CD14-positive monocyte (primary cell): ENCODE measurements around the gene ASS1. TPM values are rescaled to one million over a fixed set of nuclear protein-coding genes. Genes with fewer than 3 reads are reported as not detected.

Source experiments
- DNase-seq, 3 donors: peaks; one replicate each; pipeline ENCODE4 v3.0.0-alpha.2; 2011 to 2022
- H2AFZ ChIP-seq: 2 replicates; pipeline ENCODE4 v1.6.0; 2012; ENCODE audit warnings: mild to moderate bottlenecking, low read depth, low read length, inconsistent platforms; ENCODE audit not compliant: insufficient read depth, poor library complexity, severe bottlenecking
- H3K27ac ChIP-seq, 2 donors: 1 replicate in 1 of 2; 2 replicates in 1 of 2; pipeline ENCODE4 v1.5.1; 2012 to 2013; ENCODE audit warnings: low read length in 2 of 2, control low read depth in 1 of 2, inconsistent platforms in 1 of 2, low read depth in 1 of 2, mild to moderate bottlenecking in 1 of 2
- H3K27me3 ChIP-seq, 2 donors: one replicate each; pipeline versions ENCODE4 v1.6.0 to v1.6.1; 2011 to 2013; ENCODE audit warnings: low read length in 2 of 2; ENCODE audit not compliant: control insufficient read depth in 2 of 2, insufficient read depth in 2 of 2
- H3K36me3 ChIP-seq, 2 donors: replicated peaks in 1 of 2; 1 replicate in 1 of 2; 2 replicates in 1 of 2; pipeline versions ENCODE4 v1.5.1 to v1.6.1; 2012 to 2013; ENCODE audit warnings: low read length in 2 of 2, control low read depth in 1 of 2, inconsistent platforms in 1 of 2, mild to moderate bottlenecking in 1 of 2; ENCODE audit not compliant: insufficient read depth in 2 of 2, control insufficient read depth in 1 of 2
- H3K4me1 ChIP-seq, 2 donors: 1 replicate in 1 of 2; 2 replicates in 1 of 2; pipeline versions ENCODE4 v1.5.1 to v1.6.1; 2012 to 2013; ENCODE audit warnings: low read length in 2 of 2, control low read depth in 1 of 2, inconsistent platforms in 1 of 2, mild to moderate bottlenecking in 1 of 2, moderate library complexity in 1 of 2; ENCODE audit not compliant: insufficient read depth in 2 of 2, control insufficient read depth in 1 of 2
- H3K4me2 ChIP-seq: replicated peaks from 2 replicates; pipeline ENCODE3; 2012; ENCODE audit warnings: low read length, moderate library complexity, mild to moderate bottlenecking; ENCODE audit not compliant: poor library complexity, severe bottlenecking; ENCODE audit errors: extremely low read depth
- H3K4me3 ChIP-seq, 3 experiments: fragments of 200-600 bp in 1 of 3; sonication (generic) in 1 of 3; replicated peaks in 1 of 3; 1 replicate in 2 of 3; 2 replicates in 1 of 3; pipeline ENCODE4 v1.5.1; 2011 to 2013; ENCODE audit warnings: low read length in 3 of 3, mild to moderate bottlenecking in 3 of 3, control low read depth in 2 of 3, low read depth in 2 of 3, inconsistent platforms in 1 of 3, moderate library complexity in 1 of 3
- H3K79me2 ChIP-seq: 2 replicates; pipeline ENCODE4 v1.6.0; 2012; ENCODE audit warnings: mild to moderate bottlenecking, control low read depth, inconsistent platforms, low read length, moderate library complexity; ENCODE audit not compliant: insufficient read depth
- H3K9ac ChIP-seq: 2 replicates; pipeline ENCODE4 v1.6.0; 2017; ENCODE audit warnings: low read length, mild to moderate bottlenecking; ENCODE audit not compliant: insufficient read depth, poor library complexity, severe bottlenecking
- H3K9me3 ChIP-seq, 2 donors: replicated peaks in 1 of 2; 1 replicate in 1 of 2; 2 replicates in 1 of 2; pipeline versions ENCODE4 v1.5.1 to v1.6.1; 2012 to 2013; ENCODE audit warnings: low read length in 2 of 2, control low read depth in 1 of 2; ENCODE audit not compliant: control insufficient read depth in 1 of 2, insufficient read depth in 1 of 2
- H4K20me1 ChIP-seq: 2 replicates; pipeline ENCODE4 v1.6.0; 2012; ENCODE audit warnings: mild to moderate bottlenecking, low read length, control low read depth, moderate library complexity; ENCODE audit not compliant: insufficient read depth
- H3K27ac Mint-ChIP-seq, 7 donors: one replicate each; pipeline ENCODE4 v1.8.0; 2020; ENCODE audit warnings: mild to moderate bottlenecking in 7 of 7, mixed read lengths in 7 of 7, moderate library complexity in 6 of 7, inconsistent platforms in 2 of 7
- H3K27me3 Mint-ChIP-seq, 3 donors: one replicate each; pipeline ENCODE4 v1.8.0; 2021 to 2022; ENCODE audit warnings: low read depth in 3 of 3, mild to moderate bottlenecking in 3 of 3, mixed read lengths in 3 of 3, moderate library complexity in 3 of 3, inconsistent platforms in 1 of 3
- H3K36me3 Mint-ChIP-seq, 2 donors: one replicate each; pipeline ENCODE4 v1.8.0; 2020; ENCODE audit warnings: mixed read lengths in 2 of 2, inconsistent platforms in 1 of 2, mild to moderate bottlenecking in 1 of 2
- H3K4me1 Mint-ChIP-seq: one replicate; pipeline ENCODE4 v1.8.0; 2020; ENCODE audit warnings: mild to moderate bottlenecking, mixed read lengths
- H3K4me3 Mint-ChIP-seq, 2 donors: one replicate each; pipeline ENCODE4 v1.8.0; 2020; ENCODE audit warnings: mild to moderate bottlenecking in 2 of 2, mixed read lengths in 2 of 2, moderate library complexity in 1 of 2
- H3K9me3 Mint-ChIP-seq, 7 donors: one replicate each; pipeline ENCODE4 v1.8.0; 2020 to 2022; ENCODE audit warnings: mixed read lengths in 7 of 7, mild to moderate bottlenecking in 6 of 7, moderate library complexity in 6 of 7, inconsistent platforms in 2 of 7
- CTCF ChIP-seq: fragments of 200-600 bp; IDR thresholded peaks from one replicate; pipeline ENCODE4 v1.8.0; 2022; ENCODE audit warnings: antibody characterized with exemption, mild to moderate bottlenecking
- WGBS: methylation state at CpG from one replicate; pipeline ENCODE4 v1.1.5; 2013; ENCODE audit warnings: missing lambda C conversion rate; ENCODE audit not compliant: insufficient coverage; 5-methylcytosine and 5-hydroxymethylcytosine counted together
- intact Hi-C, 2 donors: fragments of 100-400 bp; cut with micrococcal nuclease; formaldehyde crosslinking; loops; one replicate each; pipeline versions ENCODE4 v1.15.0 to v1.15.1; 2023
- polyA plus RNA-seq, 3 donors: library from polyadenylated mRNA; depleted of rRNA in 1 of 3; unstranded in 2 of 3; stranded (reverse) in 1 of 3; fragments of 300-500 nt in 2 of 3; fragments of >200 nt in 1 of 3; fragmentation: Illumina TruSeq in 2 of 3; gene quantifications; 1 replicate in 2 of 3; 2 replicates in 1 of 3; pipeline ENCODE4 v1.2.3, GENCODE V29; 2012 to 2021

The ASS1 gene
- polyA plus RNA-seq, 3 donors: not detected

- Histone ChIP-seq H4K20me1 (no peaks in the 10 kb centered on the region), H3K27me3 (peaks cover 6 to 29% of the 10 kb centered on the region in 2 donors), H2AFZ (no peak overlapping the region), H3K36me3 (no peaks in the 10 kb centered on the region), H3K4me2 (no peak overlapping the region), H3K9ac (no peak overlapping the region), H3K27ac (no peak overlapping the region), H3K79me2 (no peaks in the 10 kb centered on the region), H3K4me1 (peaks cover 0 to 7% of the 10 kb centered on the region in 2 donors), H3K4me3 (no peak overlapping the region), H3K9me3 (peaks cover 11 to 30% of the 10 kb centered on the region in 2 donors)
- H3K9me3 Mint-ChIP-seq: peaks cover 13 to 35% (median 20%) of the 10 kb centered on the region in 7 donors
- no peak for DNase-seq
- intact Hi-C loops: no loop called here
- peaks cover 36 to 56% (median 41%) of the 10 kb centered on the region in 3 donors for H3K27me3 Mint-ChIP-seq
- no peak overlapping the region for H3K27ac Mint-ChIP-seq
- H3K36me3 Mint-ChIP-seq: no peaks in the 10 kb centered on the region
- TF ChIP-seq CTCF: no peak
- peak overlapping the region in 1 of 2 donors; percentile 67 for H3K4me3 Mint-ChIP-seq
- 64% methylated on average over 15 of the region's 16 CpGs for WGBS
- H3K4me1 Mint-ChIP-seq: peaks cover 3% of the 10 kb centered on the region
These were observed 12.0 kb upstream of the ASS1 start for GRCh38 chr9:130432796-130433167.

GRCh38 chr9:130433168-130433946 lies 11.4 kb upstream of the ASS1 start:
- peaks cover 11 to 30% of the 10 kb centered on the region in 2 donors for H3K9me3 ChIP-seq
- no peak overlapping the region for H3K4me3 ChIP-seq
- intact Hi-C loops: no loop called here
- Mint-ChIP-seq H3K27me3 (peaks cover 36 to 60% (median 46%) of the 10 kb centered on the region in 3 donors), H3K27ac (no peak overlapping the region), H3K36me3 (no peaks in the 10 kb centered on the region), H3K4me3 (peak overlapping the region in 1 of 2 donors; percentile 77), H3K4me1 (peaks cover 3% of the 10 kb centered on the region), H3K9me3 (peaks cover 13 to 35% (median 20%) of the 10 kb centered on the region in 7 donors)
- no peak overlapping the region for H2AFZ ChIP-seq
- no peak overlapping the region for H3K27ac ChIP-seq
- DNase-seq: no peak
- no peak overlapping the region for H3K9ac ChIP-seq
- H3K36me3 ChIP-seq: no peaks in the 10 kb centered on the region
- H3K4me2 ChIP-seq: peak overlapping the region; percentile 15
- H3K4me1 ChIP-seq: peaks cover 0 to 7% of the 10 kb centered on the region in 2 donors
- no peaks in the 10 kb centered on the region for H4K20me1 ChIP-seq
- no peaks in the 10 kb centered on the region for H3K79me2 ChIP-seq
- peaks cover 6 to 29% of the 10 kb centered on the region in 2 donors for H3K27me3 ChIP-seq
- WGBS: 6% methylated on average over 90 of the region's 92 CpGs
- TF ChIP-seq CTCF: peak; percentile 45
